HG03066 (cell line): ENCODE measurements around the gene KLHL34.

ENCODE experiments used
- ATAC-seq: cut with Tn5 transposase; IDR thresholded peaks from one replicate; pipeline ENCODE4 v1.9.1; 2021; ENCODE audit warnings: low read depth; ENCODE audit not compliant: unreplicated experiment

KLHL34 gene, protein sequence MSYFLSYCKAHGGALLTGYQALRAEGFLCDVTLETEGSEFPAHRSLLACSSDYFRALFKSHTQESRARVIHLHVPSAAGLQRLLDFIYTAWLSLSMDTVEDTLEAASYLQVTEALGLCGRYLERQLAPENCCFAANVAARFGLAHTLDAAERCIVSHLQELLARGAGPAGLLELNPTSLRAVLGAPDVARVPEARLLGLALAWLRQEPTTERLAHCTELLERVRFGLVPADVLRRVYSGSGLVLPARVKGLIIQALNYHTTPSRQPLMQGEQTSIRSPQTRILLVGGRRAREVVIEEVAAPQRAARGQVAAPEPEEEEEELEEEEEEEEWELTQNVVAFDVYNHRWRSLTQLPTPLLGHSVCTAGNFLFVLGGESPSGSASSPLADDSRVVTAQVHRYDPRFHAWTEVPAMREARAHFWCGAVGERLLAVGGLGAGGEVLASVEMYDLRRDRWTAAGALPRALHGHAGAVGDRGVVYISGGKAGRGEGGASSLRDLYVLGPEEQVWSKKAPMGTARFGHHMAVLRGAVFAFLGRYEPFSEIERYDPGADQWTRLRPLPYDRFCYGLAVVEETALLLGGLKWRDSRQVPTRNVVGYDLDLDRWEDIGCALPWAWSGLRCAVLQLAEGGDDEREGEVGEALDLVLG

DNA sequence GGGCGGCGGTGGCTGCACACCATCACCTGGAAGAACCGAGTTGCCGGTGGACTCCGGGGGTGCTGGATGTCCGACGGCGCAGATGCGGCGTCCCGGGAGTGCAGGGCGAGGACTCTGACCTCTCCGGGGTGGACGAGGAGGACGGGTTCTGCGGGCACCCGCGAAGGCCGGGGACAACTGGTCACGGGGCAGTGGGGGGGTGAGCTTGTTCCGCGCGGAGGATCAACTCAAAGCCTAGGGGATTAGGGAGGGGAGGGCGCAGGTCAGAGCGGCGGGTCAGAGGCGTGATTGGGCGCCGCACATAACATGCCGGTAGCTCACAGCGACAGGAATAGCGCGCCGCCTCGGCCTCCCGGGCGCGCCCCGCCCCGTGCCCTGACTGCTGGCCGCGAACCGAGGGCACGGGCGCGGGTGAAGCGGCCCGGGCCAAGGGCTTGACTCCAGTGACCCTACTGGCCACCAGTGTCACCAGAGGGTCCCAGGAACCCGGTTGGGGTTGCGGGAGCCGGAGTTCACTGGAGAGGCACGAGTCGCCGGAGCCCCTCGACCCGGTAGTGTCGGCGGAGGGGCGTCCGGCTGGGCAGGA lies at the start of gene KLHL34:
Gene KLHL34 (minus strand): TSS at position 179 of the 586 bp plus-strand sequence. CDS start 542 bp downstream, outside the sequence.
- ATAC-seq = no peak

DNA sequence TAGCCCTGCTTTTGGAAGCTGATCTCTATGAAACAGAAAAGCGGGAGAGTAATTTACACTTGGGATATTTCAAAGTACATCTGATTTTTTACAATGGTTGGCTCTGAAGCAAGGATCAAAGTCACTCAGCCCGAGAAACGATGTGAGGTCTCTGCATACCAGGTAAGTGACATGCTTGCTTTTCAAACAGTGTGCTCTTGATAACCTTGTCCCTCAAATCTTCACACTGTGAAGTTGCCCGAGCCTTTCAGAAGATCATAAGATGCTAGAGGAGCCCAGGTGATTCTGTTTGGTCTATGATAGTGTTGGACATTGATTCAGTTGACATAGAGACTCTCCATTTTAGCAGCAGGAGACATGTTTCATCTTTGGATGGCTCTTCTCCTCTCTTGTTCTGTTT lies 47.1 kb upstream of the KLHL34 start:
- no peak for ATAC-seq

DNA sequence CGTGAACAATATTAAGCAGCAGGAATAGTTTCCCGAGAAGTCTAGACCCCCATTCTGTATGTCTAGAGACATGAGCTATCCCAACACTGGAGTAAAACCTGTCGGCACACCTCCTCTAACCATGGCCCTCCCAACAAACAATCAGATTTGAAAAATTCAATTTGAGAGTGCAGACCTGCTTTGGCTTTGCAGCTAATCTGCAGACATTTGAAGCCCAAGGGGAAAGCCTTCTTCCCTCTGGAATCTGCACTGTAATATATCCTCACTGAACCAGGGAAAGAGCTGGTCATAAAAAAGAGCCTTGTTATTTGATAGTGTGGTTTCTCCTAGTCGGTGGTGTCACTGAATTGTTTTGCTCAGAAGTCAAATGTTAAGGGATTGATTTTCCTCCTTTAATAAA lies 44.6 kb upstream of the KLHL34 start:
- no peak for ATAC-seq

DNA sequence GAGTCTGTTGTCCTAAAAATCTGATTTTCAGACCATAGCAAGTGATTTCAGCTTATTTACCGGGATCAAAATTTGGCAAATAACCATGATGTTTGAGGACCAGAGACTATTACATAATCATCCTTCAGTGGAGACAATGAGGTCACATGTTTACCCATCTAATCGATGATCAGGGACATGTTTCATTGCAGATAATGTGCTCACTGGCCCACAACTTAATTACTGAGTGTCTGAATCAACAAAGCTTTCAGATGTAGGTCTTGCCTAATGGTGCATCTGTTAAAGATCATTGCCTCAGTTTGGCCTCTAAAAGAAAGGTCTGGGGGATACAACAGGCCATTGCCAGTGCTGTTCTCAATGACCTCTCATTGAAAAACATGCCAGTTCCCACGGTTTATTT lies 42.8 kb upstream of the KLHL34 start:
- no peak for ATAC-seq

DNA sequence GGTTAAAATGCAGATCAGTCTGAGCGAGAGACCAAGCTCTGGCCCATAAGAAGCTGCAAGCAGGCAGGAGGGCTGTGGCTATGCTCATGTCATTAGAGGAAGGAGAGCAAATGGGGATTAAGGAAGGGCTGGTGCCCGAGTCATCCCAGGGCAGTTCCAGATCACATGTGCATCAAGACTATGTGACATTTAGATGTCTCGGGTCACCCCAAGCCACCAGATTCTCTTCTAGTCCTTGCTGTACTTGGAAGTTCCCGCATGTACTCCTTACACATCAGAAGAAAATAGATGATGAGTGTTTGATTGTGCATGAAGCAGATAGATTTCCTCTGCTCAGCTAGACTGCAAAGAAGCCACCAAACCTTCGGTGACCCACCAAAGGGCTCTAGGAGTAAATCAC lies 42.1 kb upstream of the KLHL34 start:
- ATAC-seq = no peak

DNA sequence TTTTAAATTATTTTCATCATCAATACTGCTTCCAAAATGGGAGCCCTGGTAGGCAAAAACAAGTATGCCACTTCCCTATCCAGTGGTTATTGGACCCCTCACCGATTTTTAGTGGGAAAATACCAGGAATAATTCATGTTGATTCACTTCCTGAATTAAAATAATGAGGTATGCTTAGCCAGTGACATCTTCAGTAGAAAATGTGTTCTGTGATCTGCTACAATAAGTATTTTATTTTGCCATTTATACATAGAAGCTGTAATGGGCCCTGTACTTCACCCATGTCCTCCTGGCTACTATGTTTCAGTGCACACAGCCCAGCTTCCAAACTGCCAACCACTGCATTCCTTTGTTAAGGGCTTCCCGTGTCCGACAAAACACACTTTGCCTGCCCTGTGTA lies 41.0 kb upstream of the KLHL34 start:
- ATAC-seq = no peak

DNA sequence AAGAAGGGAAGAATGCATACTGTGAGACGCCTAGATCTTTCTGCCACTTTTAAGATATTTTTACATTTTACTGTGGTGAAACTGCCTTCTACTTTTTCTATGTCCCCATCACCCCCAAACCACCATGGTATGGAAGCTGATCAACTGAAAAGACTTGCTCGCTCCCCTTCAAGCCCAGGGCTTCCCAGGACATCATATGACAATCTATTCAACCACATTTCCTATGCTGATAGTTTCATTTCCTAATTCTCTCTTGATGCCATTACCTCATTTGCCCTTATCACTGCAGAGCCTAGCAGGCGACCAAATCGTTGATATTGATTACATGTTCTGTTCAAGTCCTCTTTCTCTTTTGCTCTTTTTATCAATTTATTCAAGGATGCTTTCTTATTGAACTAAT lies 40.1 kb upstream of the KLHL34 start:
- ATAC-seq = no peak

DNA sequence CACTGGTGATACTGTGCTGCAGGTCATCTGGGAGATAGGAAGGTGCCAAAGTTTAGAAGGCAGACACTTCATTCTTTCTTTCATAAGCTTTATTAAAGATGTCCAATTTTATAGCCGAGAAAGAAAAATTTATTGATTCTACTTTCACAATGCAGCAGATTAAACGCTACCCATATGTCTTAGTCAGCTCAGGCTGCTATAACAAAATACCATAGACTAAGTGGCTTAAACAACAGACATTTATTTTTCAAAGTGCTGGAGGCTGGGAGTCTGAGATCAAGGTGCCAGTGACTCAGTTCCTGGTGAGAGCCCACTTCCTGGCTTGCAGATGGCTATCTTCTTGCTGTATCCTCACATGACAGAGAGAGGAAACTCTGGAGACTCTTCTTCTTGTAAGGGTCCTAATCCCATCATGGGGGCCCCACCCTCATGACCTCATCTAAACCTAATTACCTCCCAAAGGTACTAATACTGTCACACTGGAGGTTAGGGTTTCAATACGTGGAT lies 33.4 kb upstream of the KLHL34 start:
- ATAC-seq = no peak

DNA sequence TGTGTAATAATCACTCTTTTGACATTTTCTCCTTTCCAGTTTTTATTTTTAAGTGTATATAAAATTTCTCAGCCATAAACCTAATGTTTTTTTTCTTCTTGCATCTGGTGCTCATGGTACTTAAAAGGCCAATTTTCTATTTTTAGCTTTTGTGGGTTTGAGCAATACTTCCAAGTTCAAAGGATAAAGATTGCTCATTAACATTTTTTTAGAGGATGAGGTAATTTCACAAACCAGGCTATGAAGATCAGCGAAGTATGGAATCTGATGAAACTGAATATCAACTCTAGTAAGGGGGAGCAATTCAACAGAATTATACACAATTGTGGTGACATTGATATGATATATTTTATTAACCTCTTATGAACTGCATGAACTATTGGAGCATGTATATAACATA lies 25.8 kb upstream of the KLHL34 start:
- no peak for ATAC-seq

DNA sequence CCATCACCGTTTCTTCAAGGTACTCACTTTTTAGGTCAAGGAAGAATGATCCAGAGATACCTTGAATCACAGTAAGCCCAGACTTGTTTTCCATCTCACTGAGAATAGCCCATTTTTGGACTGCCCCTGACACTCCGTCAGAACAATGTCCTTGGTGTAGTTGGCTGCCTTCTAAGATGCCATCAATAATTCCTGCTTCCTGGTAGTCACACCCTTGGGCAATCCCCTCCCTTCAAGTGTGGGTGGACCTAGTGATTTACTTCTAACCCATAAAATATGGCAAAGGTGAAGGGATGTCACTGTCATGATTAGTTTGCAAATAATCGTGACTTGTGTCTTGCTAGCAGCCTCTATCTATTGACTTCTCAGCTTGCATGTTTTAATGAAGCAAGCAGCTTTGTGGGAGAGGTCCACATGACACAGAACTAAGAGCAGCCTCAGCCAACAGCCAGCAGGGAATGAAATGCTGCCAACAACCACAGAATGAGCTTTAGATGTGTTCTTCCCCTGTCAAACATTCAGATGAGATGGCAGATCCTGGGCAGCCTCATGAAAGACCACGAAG lies 20.0 kb upstream of the KLHL34 start:
- ATAC-seq = no peak

DNA sequence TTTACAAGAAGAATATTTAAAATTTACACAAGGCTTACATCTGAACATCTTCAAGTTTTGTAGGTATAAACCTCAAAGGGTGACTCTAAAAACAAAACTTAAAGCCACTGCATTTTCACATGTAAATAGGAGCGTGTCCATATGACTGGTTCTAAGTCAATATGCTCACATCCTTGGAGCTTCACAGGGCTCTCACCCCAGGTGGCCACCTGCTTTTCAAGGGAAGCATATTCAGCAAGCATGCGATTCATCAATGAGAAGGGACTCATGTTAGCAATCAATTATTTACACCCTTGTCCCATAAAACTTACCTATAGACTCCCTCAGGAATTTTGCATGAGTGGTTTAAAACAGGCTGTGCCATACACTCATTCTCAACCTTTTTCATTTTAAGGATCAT lies 17.8 kb upstream of the KLHL34 start:
- ATAC-seq = no peak

DNA sequence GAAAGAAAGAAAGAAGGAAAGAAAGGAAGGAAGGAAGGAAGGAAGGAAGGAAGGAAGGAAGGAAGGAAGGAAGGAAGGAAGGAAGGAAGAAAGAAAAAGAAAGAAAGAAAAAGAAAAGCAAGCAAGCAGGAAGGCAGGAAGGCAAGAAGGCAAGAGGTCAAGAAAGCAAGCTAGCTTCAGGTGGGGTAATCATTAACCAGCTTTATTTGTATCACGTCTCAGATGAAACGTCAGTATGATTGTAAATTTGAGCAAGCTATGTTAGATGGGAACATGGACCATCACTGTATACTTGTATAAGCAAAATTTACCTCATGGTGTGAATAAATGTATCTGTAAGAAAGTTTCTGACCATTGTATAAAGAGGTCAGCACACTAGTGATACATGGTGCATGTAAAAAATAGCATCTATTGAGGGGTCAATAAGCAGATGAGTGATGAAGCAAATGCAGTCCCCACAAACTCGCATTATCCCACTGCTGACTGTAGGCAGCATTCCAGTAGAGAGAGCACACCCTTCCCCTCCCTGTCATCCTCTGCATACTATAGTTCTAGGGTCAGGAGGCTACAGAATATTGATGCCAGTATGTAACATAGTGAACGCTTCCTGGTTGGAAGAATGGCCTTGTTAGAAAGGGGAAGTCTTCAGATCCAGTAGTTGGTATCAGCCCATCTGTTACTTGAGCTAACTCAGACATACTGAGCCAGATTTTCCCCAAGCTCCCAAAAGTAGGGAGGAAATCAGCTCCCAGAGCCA lies 16.5 kb upstream of the KLHL34 start:
- no peak for ATAC-seq

DNA sequence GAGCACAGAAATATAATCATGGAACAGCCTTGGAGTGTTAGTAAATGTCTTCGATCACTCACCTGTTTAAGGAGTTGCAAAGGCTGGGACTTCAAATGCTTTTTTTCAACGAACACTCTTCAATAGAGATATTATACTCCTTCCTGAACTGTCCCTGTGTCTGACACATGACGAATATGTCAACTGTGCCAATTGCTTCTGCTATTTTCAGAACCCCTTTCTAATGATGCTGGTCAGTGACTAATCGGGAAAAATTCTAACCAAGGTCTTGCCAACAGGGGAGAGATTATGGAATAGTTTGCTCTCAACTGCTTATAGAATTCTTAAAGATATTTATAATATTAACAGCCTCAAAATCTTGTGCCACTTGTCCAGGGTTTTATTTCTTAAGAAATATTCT lies 8.5 kb upstream of the KLHL34 start:
- no peak for ATAC-seq

DNA sequence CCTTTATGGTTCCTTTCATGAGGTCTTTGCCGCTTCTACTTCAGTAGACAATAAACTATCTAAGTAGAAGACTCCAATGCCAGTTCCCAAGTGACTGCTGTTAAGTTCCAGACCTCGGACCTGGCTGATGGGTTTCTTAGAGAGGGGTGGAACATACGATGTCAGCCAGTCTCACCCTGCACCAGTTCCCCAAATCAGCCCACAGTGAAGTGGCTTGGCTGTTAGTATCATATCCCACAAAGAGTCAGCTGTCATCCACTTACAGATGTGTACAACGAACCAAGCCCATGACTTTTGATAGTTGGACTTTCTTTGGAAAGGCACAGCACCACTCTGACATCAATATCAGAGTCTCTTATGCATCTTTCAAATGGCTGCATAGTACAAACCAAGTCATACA lies 8.1 kb upstream of the KLHL34 start:
- ATAC-seq = no peak

DNA sequence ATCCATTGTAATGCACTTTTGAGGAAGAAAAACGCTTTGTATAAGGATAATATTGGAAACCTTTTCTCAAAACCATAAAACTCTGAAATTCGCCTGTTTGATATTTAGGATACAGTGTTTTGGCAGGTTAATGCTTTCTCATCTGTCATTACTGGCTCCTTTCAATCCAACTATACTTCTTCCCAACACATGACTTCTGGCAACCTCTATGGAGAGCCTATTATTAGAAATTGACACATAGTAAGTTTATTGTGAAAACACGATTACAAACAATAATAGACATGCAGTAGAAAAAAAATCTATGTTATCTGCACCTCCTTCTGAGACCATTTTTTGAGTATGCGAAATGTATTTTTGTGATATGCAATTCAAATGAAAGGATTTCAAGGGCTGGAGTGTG lies 4.6 kb upstream of the KLHL34 start:
- no peak for ATAC-seq

DNA sequence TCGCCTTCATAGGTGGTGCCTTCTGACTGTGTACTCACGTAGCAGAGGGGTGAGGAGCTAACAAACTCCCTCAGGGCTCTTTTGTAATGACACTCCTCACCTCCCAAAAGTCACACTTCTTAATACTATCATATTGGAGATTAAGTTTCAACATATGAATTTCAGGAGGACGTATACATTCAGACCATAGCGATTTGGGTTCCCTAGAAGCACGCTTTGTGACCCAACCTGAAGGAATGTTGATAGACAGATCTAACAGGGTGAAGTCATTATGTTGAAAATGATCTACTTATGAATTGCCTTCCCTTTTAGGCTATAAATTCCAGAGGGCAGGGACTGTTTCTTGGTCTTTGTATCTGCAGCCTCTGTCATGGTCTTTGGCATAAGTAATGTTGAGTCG lies 3.2 kb upstream of the KLHL34 start:
- ATAC-seq = no peak

DNA sequence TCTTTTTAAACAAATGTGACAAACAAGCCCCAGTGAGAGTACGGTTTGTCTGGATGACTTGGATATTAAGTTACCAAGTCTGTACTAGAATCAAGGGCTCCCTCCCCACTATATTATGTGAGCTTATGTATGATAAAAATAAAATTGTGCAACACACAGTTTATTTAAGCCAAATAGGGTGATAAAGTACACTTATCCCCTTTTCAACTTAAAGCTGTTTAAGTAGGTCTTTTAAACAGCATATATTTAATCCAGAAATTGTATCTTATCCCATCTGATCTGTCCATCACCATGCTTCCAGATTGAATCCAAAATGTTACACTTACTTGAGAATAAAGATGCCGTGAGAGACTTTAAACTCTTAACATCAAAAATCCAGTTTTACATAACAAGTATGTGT lies 2.0 kb upstream of the KLHL34 start:
- no peak for ATAC-seq

DNA sequence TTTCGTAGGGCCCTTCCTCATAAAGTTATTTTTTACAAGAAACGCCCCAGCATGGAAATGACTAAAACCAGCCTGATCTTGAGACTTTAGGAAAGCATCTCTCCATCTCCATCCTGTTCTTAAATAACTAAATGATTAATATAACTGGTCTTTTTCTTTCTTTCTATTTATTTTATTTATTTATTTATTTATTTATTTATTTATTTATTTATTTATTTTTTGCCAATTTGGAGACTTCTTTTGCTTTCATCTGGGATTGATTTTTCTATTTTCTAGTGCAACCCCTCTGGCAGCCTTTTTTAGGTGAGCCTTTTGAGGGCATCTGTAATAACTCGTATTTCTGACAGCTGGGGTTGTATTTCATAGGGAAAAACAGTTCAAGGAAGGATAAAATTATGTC lies 1.2 kb upstream of the KLHL34 start:
- no peak for ATAC-seq

DNA sequence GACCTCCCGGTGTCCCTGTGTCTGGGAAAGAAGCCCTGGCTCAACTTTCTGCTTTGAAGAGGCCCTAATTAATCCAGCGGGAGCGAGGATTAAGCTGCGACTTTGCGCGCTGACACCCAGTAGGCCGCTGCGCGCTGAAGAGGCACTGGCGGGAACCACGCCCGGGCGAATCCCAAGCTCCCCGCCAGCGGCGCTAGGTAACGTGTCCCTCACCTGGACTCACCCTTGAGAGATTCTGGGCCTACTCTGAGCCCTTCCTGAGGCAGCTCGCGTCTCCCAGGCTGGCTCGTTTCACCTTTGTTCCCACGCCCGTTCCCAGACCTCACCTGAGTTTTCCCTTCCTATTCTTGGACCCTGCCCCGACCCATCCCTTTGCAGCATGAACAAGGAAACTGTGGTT lies 616 bp upstream of the KLHL34 start:
- ATAC-seq = no peak

DNA sequence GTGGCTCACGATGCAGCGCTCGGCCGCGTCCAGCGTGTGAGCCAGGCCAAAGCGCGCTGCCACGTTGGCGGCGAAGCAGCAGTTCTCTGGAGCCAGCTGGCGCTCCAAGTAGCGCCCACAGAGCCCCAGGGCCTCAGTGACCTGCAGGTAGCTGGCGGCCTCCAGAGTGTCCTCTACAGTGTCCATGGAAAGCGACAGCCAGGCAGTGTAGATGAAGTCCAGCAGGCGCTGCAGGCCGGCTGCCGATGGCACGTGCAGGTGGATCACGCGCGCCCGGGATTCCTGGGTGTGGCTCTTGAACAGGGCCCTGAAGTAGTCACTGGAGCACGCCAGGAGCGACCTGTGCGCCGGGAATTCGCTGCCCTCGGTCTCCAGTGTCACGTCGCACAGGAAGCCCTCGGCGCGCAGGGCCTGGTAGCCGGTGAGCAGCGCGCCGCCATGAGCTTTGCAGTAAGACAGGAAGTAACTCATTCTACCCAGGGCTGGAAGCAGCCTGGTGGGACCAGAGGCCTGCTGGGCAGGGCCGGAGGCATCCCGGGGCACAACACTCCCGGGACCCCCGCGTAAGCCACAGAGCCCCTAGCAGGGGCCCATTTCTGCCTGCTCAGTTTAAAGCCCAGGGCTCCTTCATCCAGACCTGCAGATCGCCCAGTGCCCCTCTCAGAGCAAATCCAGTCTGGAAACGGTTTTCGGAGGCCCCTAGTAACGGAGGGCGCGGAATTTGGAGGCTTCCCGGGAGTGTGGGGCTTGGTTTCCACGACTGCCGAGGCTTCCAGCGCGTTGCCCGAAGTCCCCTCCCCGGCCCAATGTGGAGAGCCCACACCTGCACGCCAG lies 595 bp downstream of the KLHL34 start:
- no peak for ATAC-seq
